Measurements from ENCODE around the gene KRTAP10-6.
"Not testable (repeated sequence)": the region's sequence is repeated elsewhere in the genome, so short reads cannot be mapped to it uniquely, and the experiment has no call there.

KRTAP10-6 gene

GRCh38 chr21:44616591-44616926, 24.3 kb upstream of the KRTAP10-6 start:
- no peak for DNase-seq

- DNase-seq = no peak
Observed at GRCh38 chr21:44615911-44616590, 23.7 kb upstream of the KRTAP10-6 start.

- no peak for DNase-seq
Observed at GRCh38 chr21:44615466-44615865, 23.2 kb upstream of the KRTAP10-6 start.

GRCh38 chr21:44614961-44615391, 22.7 kb upstream of the KRTAP10-6 start:
- DNase-seq = no peak

GRCh38 chr21:44614161-44614631, 21.9 kb upstream of the KRTAP10-6 start:
- no peak for DNase-seq

GRCh38 chr21:44613386-44614155, 21.3 kb upstream of the KRTAP10-6 start:
- DNase-seq = no peak

GRCh38 chr21:44612669-44613229, 20.4 kb upstream of the KRTAP10-6 start:
- DNase-seq = no peak

GRCh38 chr21:44612029-44612486, 19.8 kb upstream of the KRTAP10-6 start, which contains the start of gene KRTAP10-8:
Gene KRTAP10-8 (plus strand): TSS chr21:44612079. CDS start chr21:44612101, 22 bp downstream.
- no peak for DNase-seq

- no peak for DNase-seq
Observed at GRCh38 chr21:44611551-44611950, 19.2 kb upstream of the KRTAP10-6 start.

- DNase-seq = not testable (repeated sequence)
Observed at GRCh38 chr21:44610157-44610843, 18.0 kb upstream of the KRTAP10-6 start.

- no peak for DNase-seq
Observed at GRCh38 chr21:44609193-44609592, 16.9 kb upstream of the KRTAP10-6 start.

GRCh38 chr21:44606495-44606894, 14.2 kb upstream of the KRTAP10-6 start:
- DNase-seq = no peak

- DNase-seq = no peak
Observed at GRCh38 chr21:44603911-44604310, 11.6 kb upstream of the KRTAP10-6 start.

- no peak for DNase-seq
Observed at GRCh38 chr21:44603109-44603875, 11.0 kb upstream of the KRTAP10-6 start.

GRCh38 chr21:44602463-44602850, 10.2 kb upstream of the KRTAP10-6 start:
- no peak for DNase-seq

GRCh38 chr21:44601596-44602462, 9.5 kb upstream of the KRTAP10-6 start:
- no peak for DNase-seq

GRCh38 chr21:44601091-44601490, 8.8 kb upstream of the KRTAP10-6 start:
- not testable (repeated sequence) for DNase-seq

GRCh38 chr21:44600118-44600978, 8.0 kb upstream of the KRTAP10-6 start, which contains the start of gene KRTAP10-7:
Gene KRTAP10-7 (plus strand): TSS chr21:44600597. CDS start chr21:44600622, 25 bp downstream.
- not testable (repeated sequence) for DNase-seq

GRCh38 chr21:44599264-44600029, 7.1 kb upstream of the KRTAP10-6 start:
- no peak for DNase-seq
